HG03439 (cell line): ENCODE results near the gene POC1B.

ENCODE experiments used
- ATAC-seq: cut with Tn5 transposase; IDR thresholded peaks from one replicate; pipeline ENCODE4 v1.9.1; 2021; ENCODE audit warnings: mild to moderate bottlenecking, moderate library complexity; ENCODE audit not compliant: unreplicated experiment

POC1B gene

GRCh38 chr12:89390802-89391673, 134.8 kb downstream of the POC1B start:
- no peak for ATAC-seq

GRCh38 chr12:89389755-89390661, 135.8 kb downstream of the POC1B start:
- no peak for ATAC-seq

GRCh38 chr12:89386138-89386537, 139.7 kb downstream of the POC1B start:
- ATAC-seq = no peak

- no peak for ATAC-seq
Observed at GRCh38 chr12:89384807-89385206, 141.0 kb downstream of the POC1B start.

- no peak for ATAC-seq
Observed at GRCh38 chr12:89384050-89384758, 141.6 kb downstream of the POC1B start.

- no peak for ATAC-seq
Observed at GRCh38 chr12:89383235-89384049, 142.4 kb downstream of the POC1B start.

GRCh38 chr12:89382328-89382727, 143.5 kb downstream of the POC1B start:
- no peak for ATAC-seq

- no peak for ATAC-seq
Observed at GRCh38 chr12:89379839-89380467, 145.9 kb downstream of the POC1B start.

GRCh38 chr12:89379148-89379838, 146.6 kb downstream of the POC1B start:
- ATAC-seq = no peak

GRCh38 chr12:89376844-89377243, 149.0 kb downstream of the POC1B start:
- no peak for ATAC-seq

GRCh38 chr12:89376202-89376529, 149.7 kb downstream of the POC1B start:
- no peak for ATAC-seq

GRCh38 chr12:89373763-89374572, 151.9 kb downstream of the POC1B start:
- no peak for ATAC-seq

GRCh38 chr12:89372584-89373370, 153.1 kb downstream of the POC1B start:
- ATAC-seq = no peak

- no peak for ATAC-seq
Observed at GRCh38 chr12:89370850-89371249, 155.0 kb downstream of the POC1B start.

- no peak for ATAC-seq
Observed at GRCh38 chr12:89370421-89370831, 155.4 kb downstream of the POC1B start.
